ENCODE data around the gene TNFRSF18. TPM values are rescaled to one million over a fixed set of nuclear protein-coding genes. Genes with fewer than 3 reads are reported as not detected.

The TNFRSF18 gene
- polyA plus RNA-seq, 3 donors from 2014 or later, result 56.4 to 136 (median 105) TPM

DNA sequence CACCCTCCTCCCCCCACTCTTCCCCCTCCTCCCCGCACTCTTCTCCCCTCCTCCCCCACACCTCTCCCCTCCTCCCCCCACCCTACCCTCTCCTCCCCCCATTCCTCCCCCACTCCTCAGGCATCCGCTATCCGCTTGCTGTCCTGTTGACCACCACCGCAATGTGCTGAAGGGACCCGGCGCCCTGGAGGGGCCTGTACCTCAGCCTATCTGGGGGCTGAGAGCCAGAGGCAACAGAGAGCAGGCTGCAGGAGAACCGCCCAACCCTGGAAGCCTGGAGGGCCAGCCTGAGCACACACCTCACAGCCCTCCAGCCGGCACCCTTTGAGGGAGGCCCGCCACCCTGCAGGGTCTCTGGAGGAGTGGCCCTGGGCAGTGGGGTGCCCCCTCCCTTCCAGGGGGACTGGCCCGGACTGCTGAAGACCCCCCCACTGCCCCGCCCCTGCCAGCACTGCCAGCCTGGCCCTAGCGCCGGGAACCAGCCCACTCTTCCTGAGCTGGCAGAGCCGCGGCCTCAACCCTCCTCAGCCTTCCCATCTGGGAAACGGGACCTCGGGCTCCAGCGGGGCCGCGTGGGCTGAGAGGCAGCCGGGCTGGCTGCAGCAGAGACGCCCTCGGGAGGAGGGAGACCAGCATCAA is 38.9 kb upstream of the TNFRSF18 start:
- no peaks in the 10 kb centered on the region for H3K9me3 Mint-ChIP-seq
- peaks cover 0 to 6% of the 10 kb centered on the region in 2 donors for H3K4me1 Mint-ChIP-seq
- no peak for DNase-seq
- no peak overlapping the region for H3K27ac Mint-ChIP-seq
- peaks cover 0 to 1% (median 0%) of the 10 kb centered on the region in 3 donors for H3K27me3 Mint-ChIP-seq (ENCODE audit: low read depth in 3 of 3)
- H3K36me3 Mint-ChIP-seq, result no peaks in the 10 kb centered on the region
- no peak overlapping the region for H3K4me3 Mint-ChIP-seq

GRCh38 chr1:1244192-1244811 is 37.9 kb upstream of the TNFRSF18 start:
- H3K9me3 Mint-ChIP-seq, result no peaks in the 10 kb centered on the region
- no peak for DNase-seq
- H3K4me1 Mint-ChIP-seq, result no peaks in the 10 kb centered on the region
- H3K27me3 Mint-ChIP-seq (ENCODE audit: low read depth in 3 of 3), result peaks cover 0 to 1% (median 0%) of the 10 kb centered on the region in 3 donors
- H3K36me3 Mint-ChIP-seq, result no peaks in the 10 kb centered on the region
- no peak overlapping the region for H3K27ac Mint-ChIP-seq
- no peak overlapping the region for H3K4me3 Mint-ChIP-seq

DNA sequence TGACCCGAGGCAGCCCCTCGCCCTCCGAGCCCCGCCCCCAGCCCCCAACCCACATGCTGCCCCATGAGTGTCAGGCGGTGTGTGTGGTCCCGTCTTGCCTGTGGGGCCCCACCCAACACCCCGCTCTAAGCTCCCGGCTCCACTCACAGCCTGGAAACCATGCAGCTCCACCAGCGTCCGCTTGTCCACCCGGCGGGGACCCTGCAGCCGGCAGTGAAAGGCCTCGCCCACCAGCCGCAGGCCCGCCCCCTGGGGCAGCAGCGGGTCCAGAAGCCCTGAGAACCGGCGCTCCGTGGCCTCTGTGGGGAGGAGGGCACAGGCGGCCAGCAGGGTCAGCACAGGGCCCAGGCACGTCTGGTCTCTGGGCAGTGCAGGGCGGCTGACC is 37.4 kb upstream of the TNFRSF18 start:
- no peak overlapping the region for H3K27ac Mint-ChIP-seq
- no peaks in the 10 kb centered on the region for H3K4me1 Mint-ChIP-seq
- no peak for DNase-seq
- no peaks in the 10 kb centered on the region for H3K36me3 Mint-ChIP-seq
- H3K9me3 Mint-ChIP-seq, result no peaks in the 10 kb centered on the region
- H3K27me3 Mint-ChIP-seq (ENCODE audit: low read depth in 3 of 3), result peaks cover 0 to 1% (median 0%) of the 10 kb centered on the region in 3 donors
- H3K4me3 Mint-ChIP-seq, result no peak overlapping the region

- peaks cover 0 to 1% (median 0%) of the 10 kb centered on the region in 3 donors for H3K27me3 Mint-ChIP-seq (ENCODE audit: low read depth in 3 of 3)
- no peaks in the 10 kb centered on the region for H3K9me3 Mint-ChIP-seq
- DNase-seq, result no peak
- H3K36me3 Mint-ChIP-seq, result no peaks in the 10 kb centered on the region
- no peak overlapping the region for H3K27ac Mint-ChIP-seq
- H3K4me1 Mint-ChIP-seq, result no peaks in the 10 kb centered on the region
- H3K4me3 Mint-ChIP-seq, result no peak overlapping the region
Measured at GRCh38 chr1:1243266-1243660, 36.9 kb upstream of the TNFRSF18 start.

GRCh38 chr1:1242461-1243265 is 36.3 kb upstream of the TNFRSF18 start:
- no peak for DNase-seq
- Mint-ChIP-seq H3K27ac (no peak overlapping the region), H3K27me3 (ENCODE audit: low read depth in 3 of 3) (peaks cover 0 to 1% (median 0%) of the 10 kb centered on the region in 3 donors), H3K36me3 (no peaks in the 10 kb centered on the region), H3K9me3 (no peaks in the 10 kb centered on the region), H3K4me1 (no peaks in the 10 kb centered on the region), H3K4me3 (no peak overlapping the region)

DNA sequence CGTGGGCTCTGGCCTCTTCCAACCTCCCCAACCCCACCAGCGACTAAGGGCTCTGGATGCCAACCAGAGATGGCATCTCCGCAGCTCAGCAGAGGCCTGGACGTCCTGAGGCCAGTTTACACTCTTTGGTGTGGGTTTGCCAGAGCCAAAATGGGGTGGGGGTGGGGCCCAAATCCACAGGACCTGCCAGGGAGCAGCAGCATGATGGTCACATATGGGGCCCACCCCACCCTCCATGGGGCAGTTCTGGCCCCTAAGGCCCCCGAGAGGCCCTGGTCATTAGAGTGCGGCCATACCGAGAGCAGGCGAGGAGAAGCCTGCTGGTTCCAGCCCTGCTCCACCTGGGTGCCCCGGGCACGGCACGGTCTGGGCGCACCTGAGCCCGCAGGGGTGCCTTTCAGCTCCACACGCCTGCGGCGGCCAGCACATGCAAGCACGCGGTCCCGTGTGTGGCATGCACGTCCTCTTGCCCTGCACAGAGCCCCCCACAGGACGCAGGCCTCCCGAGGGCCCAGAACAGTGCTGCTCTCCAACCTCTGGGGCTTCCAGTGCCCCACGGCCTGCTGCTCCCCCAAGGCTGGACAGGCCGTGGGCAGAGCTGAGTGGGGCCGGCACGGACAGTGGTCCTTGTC is 35.3 kb upstream of the TNFRSF18 start:
- Mint-ChIP-seq H3K9me3 (no peaks in the 10 kb centered on the region), H3K27ac (no peak overlapping the region), H3K4me3 (no peak overlapping the region), H3K4me1 (no peaks in the 10 kb centered on the region), H3K27me3 (ENCODE audit: low read depth in 3 of 3) (no peaks in the 10 kb centered on the region), H3K36me3 (no peaks in the 10 kb centered on the region)
- no peak for DNase-seq

DNA sequence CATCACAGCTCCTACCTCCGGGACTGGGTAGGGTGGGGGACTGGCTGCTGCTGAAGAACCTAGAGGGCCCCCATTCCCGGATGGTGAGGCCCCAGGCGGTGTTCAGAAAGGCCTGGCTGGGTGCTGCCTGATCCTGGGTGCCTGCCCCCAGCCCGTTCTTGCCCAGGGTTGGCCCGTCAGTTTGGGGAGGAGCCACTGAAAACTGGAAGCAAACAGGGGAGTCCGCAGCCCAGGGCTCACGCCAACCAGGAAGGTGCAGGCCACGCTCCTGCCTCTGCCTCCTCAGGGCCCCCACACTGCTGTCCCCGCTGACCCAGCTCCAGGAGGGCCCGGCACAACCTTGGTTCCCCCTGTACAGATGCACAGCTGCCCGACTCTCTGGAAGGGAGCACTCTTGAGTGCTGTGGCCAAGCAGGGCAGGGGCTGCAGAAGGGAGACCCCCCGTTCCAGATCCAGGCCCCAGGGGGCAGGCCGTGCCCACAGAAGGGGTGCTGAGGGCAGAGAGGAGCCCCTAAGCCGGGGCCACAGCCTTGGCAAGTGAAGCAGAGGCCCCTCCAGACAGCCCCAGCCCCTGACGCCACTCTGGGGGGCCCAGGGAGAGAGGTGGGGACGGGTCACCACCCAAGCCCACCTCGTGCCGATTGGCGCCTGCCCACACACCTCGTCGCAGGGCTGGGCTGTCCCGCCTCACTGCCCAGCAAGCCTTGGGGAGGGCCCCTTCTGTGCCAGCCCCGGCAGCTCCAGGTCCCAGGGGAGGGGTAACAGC is 34.6 kb upstream of the TNFRSF18 start:
- no peak overlapping the region for H3K27ac Mint-ChIP-seq
- no peaks in the 10 kb centered on the region for H3K9me3 Mint-ChIP-seq
- no peaks in the 10 kb centered on the region for H3K27me3 Mint-ChIP-seq (ENCODE audit: low read depth in 3 of 3)
- no peak overlapping the region for H3K4me3 Mint-ChIP-seq
- no peaks in the 10 kb centered on the region for H3K36me3 Mint-ChIP-seq
- no peaks in the 10 kb centered on the region for H3K4me1 Mint-ChIP-seq
- no peak for DNase-seq

DNA sequence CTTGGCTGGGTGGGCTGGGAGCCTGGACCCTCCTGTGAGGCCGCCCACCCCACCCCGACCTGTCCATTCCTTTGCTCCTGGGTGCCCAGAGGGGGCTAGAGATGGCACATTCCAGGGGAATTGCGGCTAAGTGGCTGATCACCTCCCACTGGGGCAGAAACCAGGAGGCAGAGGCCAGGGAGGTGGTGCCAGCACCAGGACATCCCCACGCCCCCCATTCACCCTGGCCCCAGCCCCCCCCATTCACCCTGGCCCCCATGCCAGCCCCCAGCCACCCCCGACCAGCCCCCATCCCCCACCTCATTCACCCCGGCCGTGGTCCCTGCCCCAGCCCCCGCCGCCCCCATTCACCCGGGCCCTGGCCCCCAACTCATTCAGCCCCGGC is 33.9 kb upstream of the TNFRSF18 start:
- H3K4me1 Mint-ChIP-seq, result no peaks in the 10 kb centered on the region
- H3K27me3 Mint-ChIP-seq (ENCODE audit: low read depth in 3 of 3), result no peaks in the 10 kb centered on the region
- no peaks in the 10 kb centered on the region for H3K9me3 Mint-ChIP-seq
- H3K27ac Mint-ChIP-seq, result no peak overlapping the region
- H3K36me3 Mint-ChIP-seq, result no peaks in the 10 kb centered on the region
- H3K4me3 Mint-ChIP-seq, result no peak overlapping the region
- DNase-seq, result no peak

- DNase-seq, result no peak
- Mint-ChIP-seq H3K4me3 (no peak overlapping the region), H3K9me3 (no peaks in the 10 kb centered on the region), H3K4me1 (no peaks in the 10 kb centered on the region), H3K27ac (no peak overlapping the region), H3K36me3 (no peaks in the 10 kb centered on the region), H3K27me3 (ENCODE audit: low read depth in 3 of 3) (no peaks in the 10 kb centered on the region)
Measured at GRCh38 chr1:1239614-1240347, 33.4 kb upstream of the TNFRSF18 start.

- Mint-ChIP-seq H3K36me3 (no peaks in the 10 kb centered on the region), H3K4me1 (peaks cover 4 to 5% of the 10 kb centered on the region in 2 donors), H3K27ac (no peak overlapping the region), H3K27me3 (ENCODE audit: low read depth in 3 of 3) (peaks cover 0 to 2% (median 0%) of the 10 kb centered on the region in 3 donors), H3K9me3 (no peaks in the 10 kb centered on the region), H3K4me3 (no peak overlapping the region)
- DNase-seq, result no peak
Measured at GRCh38 chr1:1239227-1239613, 32.8 kb upstream of the TNFRSF18 start.

GRCh38 chr1:1238702-1239178 is 32.3 kb upstream of the TNFRSF18 start:
- H3K9me3 Mint-ChIP-seq, result no peaks in the 10 kb centered on the region
- H3K36me3 Mint-ChIP-seq, result peaks cover 0 to 3% (median 0%) of the 10 kb centered on the region in 3 donors
- peaks cover under 1 to 6% (median under 1%) of the 10 kb centered on the region in 3 donors for H3K27me3 Mint-ChIP-seq (ENCODE audit: low read depth in 3 of 3)

GRCh38 chr1:1237874-1238701 is 31.7 kb upstream of the TNFRSF18 start:
- peaks cover 13 to 16% of the 10 kb centered on the region in 2 donors for H3K4me1 Mint-ChIP-seq
- H3K27ac Mint-ChIP-seq, result no peak overlapping the region
- no peak overlapping the region for H3K4me3 Mint-ChIP-seq
- peaks cover 3 to 9% (median 6%) of the 10 kb centered on the region in 3 donors for H3K27me3 Mint-ChIP-seq (ENCODE audit: low read depth in 3 of 3)
- no peaks in the 10 kb centered on the region for H3K9me3 Mint-ChIP-seq
- H3K36me3 Mint-ChIP-seq, result peaks cover 0 to 6% (median 0%) of the 10 kb centered on the region in 3 donors
- DNase-seq, result no peak

More at GRCh38 chr1:1238702-1239178, 32.3 kb upstream of the TNFRSF18 start:
- no peak for DNase-seq
- Mint-ChIP-seq H3K4me3 (no peak overlapping the region), H3K4me1 (peaks cover 9 to 10% of the 10 kb centered on the region in 2 donors), H3K27ac (no peak overlapping the region)

Measured in immature natural killer cell (primary cell).